Measurements from ENCODE around the gene RNLS.

GRCh38 chr10:88232029-88232895, 350.9 kb downstream of the RNLS start:
- TF ChIP-seq, protein P1, sequence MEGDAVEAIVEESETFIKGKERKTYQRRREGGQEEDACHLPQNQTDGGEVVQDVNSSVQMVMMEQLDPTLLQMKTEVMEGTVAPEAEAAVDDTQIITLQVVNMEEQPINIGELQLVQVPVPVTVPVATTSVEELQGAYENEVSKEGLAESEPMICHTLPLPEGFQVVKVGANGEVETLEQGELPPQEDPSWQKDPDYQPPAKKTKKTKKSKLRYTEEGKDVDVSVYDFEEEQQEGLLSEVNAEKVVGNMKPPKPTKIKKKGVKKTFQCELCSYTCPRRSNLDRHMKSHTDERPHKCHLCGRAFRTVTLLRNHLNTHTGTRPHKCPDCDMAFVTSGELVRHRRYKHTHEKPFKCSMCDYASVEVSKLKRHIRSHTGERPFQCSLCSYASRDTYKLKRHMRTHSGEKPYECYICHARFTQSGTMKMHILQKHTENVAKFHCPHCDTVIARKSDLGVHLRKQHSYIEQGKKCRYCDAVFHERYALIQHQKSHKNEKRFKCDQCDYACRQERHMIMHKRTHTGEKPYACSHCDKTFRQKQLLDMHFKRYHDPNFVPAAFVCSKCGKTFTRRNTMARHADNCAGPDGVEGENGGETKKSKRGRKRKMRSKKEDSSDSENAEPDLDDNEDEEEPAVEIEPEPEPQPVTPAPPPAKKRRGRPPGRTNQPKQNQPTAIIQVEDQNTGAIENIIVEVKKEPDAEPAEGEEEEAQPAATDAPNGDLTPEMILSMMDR (IDR thresholded peaks at IDR 0.05; ENCODE audit: insufficient read depth, low read length, poor library complexity, severe bottlenecking): no peak
- TF ChIP-seq EZH2phosphoT487 (conservative IDR thresholded peaks at IDR 0.05; ENCODE audit: low read length): no peak
